DND-41 (cell line): ENCODE results near the gene TJP3.

Source experiments
- ATAC-seq: fragments of 200-7000 bp; cut with Tn5 transposase; 3 replicates; pipeline ENCODE4 v1.9.1; 2021; ENCODE audit warnings: low read depth; ENCODE audit not compliant: insufficient read depth
- DNase-seq: peaks from one replicate; pipeline ENCODE4 v3.0.0-alpha.2; 2020
- H2AFZ ChIP-seq: 2 replicates; pipeline ENCODE4 v1.6.0; 2012; ENCODE audit warnings: low read depth, low read length
- H3K27ac ChIP-seq: 2 replicates; pipeline ENCODE4 v1.5.1; 2012; ENCODE audit warnings: low read length, inconsistent platforms
- H3K27me3 ChIP-seq: fragments of 200-600 bp; sonication (generic); 2 replicates; pipeline ENCODE4 v1.6.0; 2012; ENCODE audit warnings: low read length, mild to moderate bottlenecking, inconsistent platforms; ENCODE audit not compliant: insufficient read depth, poor library complexity
- H3K36me3 ChIP-seq: 2 replicates; pipeline ENCODE4 v1.5.1; 2012; ENCODE audit warnings: low read length, inconsistent platforms; ENCODE audit not compliant: insufficient read depth
- H3K4me1 ChIP-seq: 2 replicates; pipeline ENCODE4 v1.5.1; 2012; ENCODE audit warnings: mild to moderate bottlenecking, low read length; ENCODE audit not compliant: insufficient read depth
- H3K4me2 ChIP-seq: 2 replicates; pipeline ENCODE4 v1.6.0; 2012; ENCODE audit warnings: mild to moderate bottlenecking, moderate library complexity, low read length, inconsistent platforms; ENCODE audit not compliant: insufficient read depth
- H3K4me3 ChIP-seq, 2 experiments: fragments of 200-600 bp in 1 of 2; shearing (Covaris generic) in 1 of 2; 2 replicates each; pipeline ENCODE4 v1.5.1; 2012 to 2016; ENCODE audit warnings: inconsistent platforms in 2 of 2, low read length in 2 of 2, mild to moderate bottlenecking in 2 of 2, low read depth in 1 of 2, moderate library complexity in 1 of 2
- H3K79me2 ChIP-seq: 2 replicates; pipeline ENCODE4 v1.6.0; 2012; ENCODE audit warnings: low read length, inconsistent platforms; ENCODE audit not compliant: insufficient read depth
- H3K9ac ChIP-seq: 2 replicates; pipeline ENCODE4 v1.6.0; 2012; ENCODE audit warnings: low read depth, mild to moderate bottlenecking, inconsistent platforms, low read length, moderate library complexity
- H3K9me3 ChIP-seq: 2 replicates; pipeline ENCODE4 v1.5.1; 2012; ENCODE audit warnings: low read length, moderate library complexity, mild to moderate bottlenecking, inconsistent platforms; ENCODE audit not compliant: insufficient read depth, severe bottlenecking
- H4K20me1 ChIP-seq: 2 replicates; pipeline ENCODE4 v1.6.0; 2012; ENCODE audit warnings: low read length; ENCODE audit not compliant: insufficient read depth
- EZH2 ChIP-seq: IDR thresholded peaks from 3 replicates; pipeline ENCODE4 v1.6.1; 2012; ENCODE audit warnings: borderline replicate concordance, low read depth, mild to moderate bottlenecking, moderate library complexity, low read length, inconsistent platforms; ENCODE audit not compliant: severe bottlenecking
- TF ChIP-seq, protein P1 (sequence below): IDR thresholded peaks from 2 replicates; pipeline ENCODE4 v1.5.1; 2012; ENCODE audit warnings: borderline replicate concordance, low read length, moderate library complexity, mild to moderate bottlenecking; ENCODE audit not compliant: poor library complexity, severe bottlenecking; ENCODE audit errors: extremely low read depth

Gene TJP3

DNA sequence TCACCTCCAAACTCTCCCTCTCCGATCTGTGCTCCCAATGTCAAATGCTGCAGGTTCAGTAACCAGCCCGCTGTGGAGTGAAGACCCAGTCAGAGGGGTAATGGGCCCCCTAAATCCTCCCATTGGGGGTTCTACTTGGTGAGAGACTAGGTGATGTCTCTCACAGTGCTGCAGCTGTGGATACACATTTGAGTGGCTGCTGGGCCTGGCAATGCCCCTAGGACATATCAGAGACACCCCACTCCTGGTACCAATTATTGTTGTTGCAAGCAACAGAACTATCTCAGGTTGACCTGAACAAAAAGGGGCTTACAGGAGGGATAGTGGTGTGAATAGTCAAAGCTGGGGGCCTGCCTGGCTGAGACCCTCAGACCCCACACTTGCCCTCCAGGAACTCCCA is 73.4 kb downstream of the TJP3 start:
- Histone ChIP-seq H3K27me3 (peaks cover 16% of the 10 kb centered on the region), H3K79me2 (no peaks in the 10 kb centered on the region), H3K4me3 (no peak overlapping the region; a peak in 1 of 4 replicates), H3K9ac (no peak overlapping the region), H3K4me1 (peaks cover 8% of the 10 kb centered on the region), H3K4me2 (no peak overlapping the region), H3K27ac (no peak overlapping the region), H2AFZ (no peak overlapping the region), H3K36me3 (no peaks in the 10 kb centered on the region), H3K9me3 (peaks cover 19% of the 10 kb centered on the region), H4K20me1 (0 out of 2 replicates have a peak, but pooled peaks cover 5% of the 10 kb centered on the region)
- ATAC-seq, result no peak
- TF ChIP-seq EZH2, result no peak
- TF ChIP-seq, protein P1, sequence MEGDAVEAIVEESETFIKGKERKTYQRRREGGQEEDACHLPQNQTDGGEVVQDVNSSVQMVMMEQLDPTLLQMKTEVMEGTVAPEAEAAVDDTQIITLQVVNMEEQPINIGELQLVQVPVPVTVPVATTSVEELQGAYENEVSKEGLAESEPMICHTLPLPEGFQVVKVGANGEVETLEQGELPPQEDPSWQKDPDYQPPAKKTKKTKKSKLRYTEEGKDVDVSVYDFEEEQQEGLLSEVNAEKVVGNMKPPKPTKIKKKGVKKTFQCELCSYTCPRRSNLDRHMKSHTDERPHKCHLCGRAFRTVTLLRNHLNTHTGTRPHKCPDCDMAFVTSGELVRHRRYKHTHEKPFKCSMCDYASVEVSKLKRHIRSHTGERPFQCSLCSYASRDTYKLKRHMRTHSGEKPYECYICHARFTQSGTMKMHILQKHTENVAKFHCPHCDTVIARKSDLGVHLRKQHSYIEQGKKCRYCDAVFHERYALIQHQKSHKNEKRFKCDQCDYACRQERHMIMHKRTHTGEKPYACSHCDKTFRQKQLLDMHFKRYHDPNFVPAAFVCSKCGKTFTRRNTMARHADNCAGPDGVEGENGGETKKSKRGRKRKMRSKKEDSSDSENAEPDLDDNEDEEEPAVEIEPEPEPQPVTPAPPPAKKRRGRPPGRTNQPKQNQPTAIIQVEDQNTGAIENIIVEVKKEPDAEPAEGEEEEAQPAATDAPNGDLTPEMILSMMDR, result no peak
- DNase-seq, result no peak

DNA sequence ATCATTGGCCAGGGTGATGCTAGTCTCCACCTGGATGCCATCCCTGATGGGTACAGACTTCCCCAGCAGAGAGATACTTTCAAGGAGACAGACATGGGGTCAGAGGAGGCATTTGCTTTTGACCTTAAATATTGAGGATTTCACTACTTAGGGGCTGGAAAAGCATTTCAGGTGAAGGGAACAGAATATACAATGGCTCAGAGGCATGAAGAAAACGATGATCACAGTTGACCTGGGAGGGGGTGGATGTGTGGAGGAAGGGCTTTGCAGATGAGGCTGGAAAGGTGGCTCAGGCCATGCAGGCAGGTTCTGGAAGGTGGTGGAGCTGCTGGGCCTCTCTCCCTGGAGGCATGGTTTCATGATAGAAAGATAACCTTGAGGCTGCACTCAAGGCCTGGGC is 74.1 kb downstream of the TJP3 start:
- no peaks in the 10 kb centered on the region for H3K79me2 ChIP-seq
- peaks cover 19% of the 10 kb centered on the region for H3K9me3 ChIP-seq
- no peak overlapping the region for H2AFZ ChIP-seq
- ATAC-seq, result no peak
- no peaks in the 10 kb centered on the region for H3K36me3 ChIP-seq
- H3K9ac ChIP-seq, result no peak overlapping the region
- no peak overlapping the region for H3K4me2 ChIP-seq
- peaks cover 8% of the 10 kb centered on the region for H3K4me1 ChIP-seq
- DNase-seq, result no peak
- 0 out of 2 replicates have a peak, but pooled peaks cover 5% of the 10 kb centered on the region for H4K20me1 ChIP-seq
- H3K4me3 ChIP-seq, result no peak overlapping the region
- TF ChIP-seq, protein P1, result no peak
- TF ChIP-seq EZH2, result no peak
- peaks cover 19% of the 10 kb centered on the region for H3K27me3 ChIP-seq
- H3K27ac ChIP-seq, result no peak overlapping the region

DNA sequence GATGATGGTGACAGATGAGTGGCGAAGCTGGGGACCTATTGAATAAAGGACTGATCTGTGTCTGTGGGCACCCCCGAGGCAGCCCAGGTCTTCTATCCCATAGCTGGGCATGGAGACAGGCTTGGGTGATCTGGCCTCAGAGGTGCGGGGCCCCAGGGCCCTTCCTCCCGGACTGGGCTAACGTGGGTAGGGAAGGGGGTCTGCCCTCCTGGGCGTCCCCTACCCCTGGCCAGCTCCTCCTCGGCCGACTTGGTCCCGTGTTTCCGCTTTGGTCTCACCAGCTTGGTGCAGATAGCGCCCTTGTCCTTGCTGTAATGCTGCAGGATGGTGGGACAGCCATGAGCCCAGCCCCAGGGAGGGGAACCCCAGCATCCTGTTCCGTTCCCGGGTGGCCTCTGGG is 74.7 kb downstream of the TJP3 start:
- Histone ChIP-seq H3K4me2 (no peak overlapping the region), H4K20me1 (0 out of 2 replicates have a peak, but pooled peaks cover 5% of the 10 kb centered on the region), H3K27ac (no peak overlapping the region), H3K4me3 (no peak overlapping the region), H3K79me2 (no peaks in the 10 kb centered on the region), H3K4me1 (peaks cover 8% of the 10 kb centered on the region), H3K9ac (no peak overlapping the region), H3K27me3 (peaks cover 19% of the 10 kb centered on the region), H2AFZ (no peak overlapping the region), H3K36me3 (no peaks in the 10 kb centered on the region), H3K9me3 (peaks cover 19% of the 10 kb centered on the region)
- no peak for ATAC-seq
- TF ChIP-seq EZH2, result no peak
- TF ChIP-seq, protein P1, result no peak
- DNase-seq, result no peak
